SK-MEL-5 (cell line): ENCODE results near the gene NCL. TPM values are rescaled to one million over a fixed set of nuclear protein-coding genes. Genes with fewer than 3 reads are reported as not detected.

Experiments used
- DNase-seq: peaks from one replicate; pipeline ENCODE4 v3.0.0-alpha.2; 2016; ENCODE audit warnings: low read depth, low spot score
- in situ Hi-C: cut with HindIII; loops from 2 replicates; pipeline ENCODE4 v1.10.0; 2016; ENCODE audit warnings: low sequenced_read_pairs, high pct_unique_total_duplicates, low pct_unique_long_range_greater_than_20kb
- polyA plus RNA-seq, 2 experiments: library from polyadenylated mRNA; depleted of rRNA; stranded (reverse); fragments of >200 nt; gene quantifications; 2 replicates each; pipeline ENCODE4 v1.2.3, GENCODE V29; 2015
- total RNA-seq: library from RNA; depleted of rRNA; stranded (reverse); fragments of >200 nt; shearing (Covaris generic); gene quantifications from 2 replicates; pipeline ENCODE4 v1.2.3, GENCODE V29; 2014; rRNA removed

The NCL gene, protein sequence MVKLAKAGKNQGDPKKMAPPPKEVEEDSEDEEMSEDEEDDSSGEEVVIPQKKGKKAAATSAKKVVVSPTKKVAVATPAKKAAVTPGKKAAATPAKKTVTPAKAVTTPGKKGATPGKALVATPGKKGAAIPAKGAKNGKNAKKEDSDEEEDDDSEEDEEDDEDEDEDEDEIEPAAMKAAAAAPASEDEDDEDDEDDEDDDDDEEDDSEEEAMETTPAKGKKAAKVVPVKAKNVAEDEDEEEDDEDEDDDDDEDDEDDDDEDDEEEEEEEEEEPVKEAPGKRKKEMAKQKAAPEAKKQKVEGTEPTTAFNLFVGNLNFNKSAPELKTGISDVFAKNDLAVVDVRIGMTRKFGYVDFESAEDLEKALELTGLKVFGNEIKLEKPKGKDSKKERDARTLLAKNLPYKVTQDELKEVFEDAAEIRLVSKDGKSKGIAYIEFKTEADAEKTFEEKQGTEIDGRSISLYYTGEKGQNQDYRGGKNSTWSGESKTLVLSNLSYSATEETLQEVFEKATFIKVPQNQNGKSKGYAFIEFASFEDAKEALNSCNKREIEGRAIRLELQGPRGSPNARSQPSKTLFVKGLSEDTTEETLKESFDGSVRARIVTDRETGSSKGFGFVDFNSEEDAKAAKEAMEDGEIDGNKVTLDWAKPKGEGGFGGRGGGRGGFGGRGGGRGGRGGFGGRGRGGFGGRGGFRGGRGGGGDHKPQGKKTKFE
- 208 and 282 TPM in 2 replicates for total RNA-seq
- polyA plus RNA-seq (2015; cell fraction: cytosol; rRNA removed) = 488 and 557 TPM in 2 replicates
- 348 and 360 TPM in 2 replicates for polyA plus RNA-seq (2015; cell fraction: nucleus; rRNA removed)

DNA sequence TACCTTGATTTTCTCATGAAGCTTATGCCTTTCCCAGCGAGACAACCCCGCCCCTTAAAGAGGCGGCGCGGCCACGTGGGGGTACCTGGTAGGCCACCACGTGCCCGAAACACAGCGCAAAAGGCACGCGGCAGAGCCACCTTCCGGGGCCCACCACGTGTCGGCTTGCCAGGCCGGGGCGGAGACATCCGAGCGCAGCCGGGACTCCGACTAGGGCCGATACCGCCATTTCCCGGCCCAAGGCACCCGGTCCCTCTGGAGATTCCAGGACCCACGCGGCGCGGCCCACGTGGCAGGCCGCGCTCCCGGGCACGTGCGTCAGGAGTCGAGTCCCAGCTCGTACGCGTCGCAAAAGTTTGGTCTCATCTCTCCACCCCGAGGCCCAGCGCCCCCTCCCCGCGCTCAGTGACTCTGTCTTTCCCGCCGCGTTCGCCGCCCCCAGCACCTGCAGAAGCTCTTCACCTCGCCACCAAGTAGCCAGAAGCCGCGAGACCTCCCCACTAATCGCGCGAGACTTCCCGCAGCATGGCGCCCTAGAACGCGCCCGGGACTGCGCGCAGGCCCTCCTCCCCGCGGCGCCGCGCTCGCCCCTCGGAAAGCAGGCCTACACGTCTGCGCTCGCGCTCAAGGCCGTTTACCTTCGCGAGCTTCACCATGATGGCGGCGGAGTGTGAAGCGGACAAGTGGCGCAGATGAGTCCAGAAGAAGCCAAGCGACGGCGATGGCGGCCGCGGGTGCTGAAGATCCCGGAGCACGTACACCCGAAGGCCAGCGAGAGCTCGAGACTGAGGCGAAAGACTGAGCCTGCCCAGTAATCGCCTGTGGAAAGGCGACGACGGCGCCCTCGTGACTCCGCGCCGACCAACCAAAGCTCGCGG, at the start of gene NCL:
TSS of gene NCL (minus strand) at position 787 of the 878 bp plus-strand sequence. CDS start at position 656, 131 bp downstream.
- in situ Hi-C loops = no loop called here
- DNase-seq = peak; percentile 97

DNA sequence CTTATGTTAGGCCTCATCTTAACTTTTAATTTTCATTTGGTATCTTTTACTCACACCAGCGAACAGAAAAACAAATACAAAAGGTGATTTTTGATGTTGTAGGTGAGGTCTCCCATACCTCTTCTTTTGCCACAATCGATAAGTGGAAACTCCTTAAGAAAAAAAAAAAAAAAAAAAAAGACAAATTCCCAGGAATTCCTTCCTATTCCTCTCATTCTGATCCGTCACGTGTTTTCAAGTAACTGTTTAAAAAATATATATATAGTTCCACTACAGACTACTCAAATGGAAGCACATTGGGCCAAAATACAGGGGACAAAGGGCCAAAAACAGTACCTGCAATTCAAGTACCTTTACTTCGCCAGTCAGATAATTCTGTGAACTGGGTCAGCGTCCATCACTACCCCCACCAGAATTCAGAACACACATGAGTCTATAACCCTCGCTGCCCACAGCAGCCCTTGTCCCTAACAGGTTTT, 49.5 kb upstream of the NCL start:
- no peak for DNase-seq
- in situ Hi-C loops = no loop called here

DNA sequence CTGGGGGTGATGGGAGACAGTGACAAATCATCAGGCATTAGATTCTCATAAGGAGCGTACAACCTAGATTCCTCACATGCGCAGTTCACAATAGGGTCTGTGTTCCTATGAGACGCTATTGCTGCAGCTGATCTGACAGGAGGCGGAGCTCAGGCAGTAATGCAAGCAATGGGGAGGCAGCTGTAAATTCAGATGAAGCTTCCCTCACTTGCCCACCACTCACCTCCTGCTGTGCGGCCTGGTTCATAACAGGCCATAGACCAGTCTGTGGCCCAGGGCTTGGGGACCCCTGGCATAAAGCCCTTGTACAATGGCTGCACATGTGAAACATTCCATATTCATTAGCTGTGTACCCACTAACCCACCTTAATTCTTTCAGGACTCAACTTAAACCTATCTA, 47.9 kb upstream of the NCL start:
- in situ Hi-C loops = no loop called here
- peak; percentile 93 for DNase-seq

DNA sequence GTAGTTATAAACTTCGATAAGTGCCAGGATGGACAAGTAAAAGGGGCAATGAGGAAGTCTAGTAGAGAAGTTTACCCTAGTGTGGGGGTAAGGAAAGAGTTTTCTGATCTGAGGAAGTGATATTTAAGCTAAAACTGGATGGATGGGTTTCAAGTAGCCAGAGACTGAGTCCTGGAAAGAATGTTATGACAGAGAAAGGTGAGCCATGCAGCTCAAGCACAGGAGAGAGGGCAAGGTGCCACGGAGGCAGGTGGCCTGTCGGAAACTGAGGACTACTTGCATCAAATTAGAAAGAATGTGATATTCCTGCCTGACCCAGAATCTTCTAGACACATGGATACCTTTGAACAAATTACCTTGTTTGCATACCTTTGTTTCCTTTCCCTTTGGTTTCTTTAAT, 39.5 kb upstream of the NCL start:
- in situ Hi-C loops = no loop called here
- DNase-seq = no peak

DNA sequence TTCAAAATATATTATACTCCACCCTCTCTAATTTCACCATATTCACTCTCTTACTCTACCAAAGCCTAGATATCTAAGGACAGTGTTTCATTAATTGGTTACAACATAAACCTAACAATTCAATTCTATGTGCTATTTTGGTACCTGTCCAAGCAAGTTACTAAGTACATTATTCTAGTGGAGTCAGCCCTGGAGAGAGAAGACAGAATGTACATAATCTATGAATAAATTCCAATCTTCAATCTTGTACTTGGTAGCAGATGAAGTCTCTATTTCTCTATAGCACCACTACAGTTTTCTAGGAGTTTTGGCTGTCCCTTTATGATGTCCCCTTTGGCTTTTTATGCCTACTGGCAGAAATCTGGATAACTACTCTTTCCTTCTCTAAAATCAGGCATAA, 38.3 kb upstream of the NCL start:
- in situ Hi-C loops = no loop called here
- no peak for DNase-seq

DNA sequence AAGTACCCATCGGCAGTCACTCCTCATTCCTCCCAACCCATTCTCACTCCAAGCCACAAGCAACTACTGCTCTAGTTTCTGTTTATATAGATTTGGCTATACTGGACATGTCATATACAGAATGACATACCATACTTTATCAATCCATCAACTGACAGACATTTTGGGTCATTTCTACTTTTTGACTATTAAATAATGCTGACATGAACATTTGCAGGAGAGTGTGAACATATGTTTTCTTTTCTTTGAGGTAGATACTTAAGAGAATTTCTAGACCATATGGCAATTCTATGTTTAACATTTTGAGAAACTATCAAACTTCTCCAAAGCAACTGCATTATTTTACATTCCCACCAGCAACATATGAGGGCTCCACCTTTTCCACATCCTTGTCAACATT, 33.4 kb upstream of the NCL start:
- no peak for DNase-seq
- in situ Hi-C loops = no loop called here

DNA sequence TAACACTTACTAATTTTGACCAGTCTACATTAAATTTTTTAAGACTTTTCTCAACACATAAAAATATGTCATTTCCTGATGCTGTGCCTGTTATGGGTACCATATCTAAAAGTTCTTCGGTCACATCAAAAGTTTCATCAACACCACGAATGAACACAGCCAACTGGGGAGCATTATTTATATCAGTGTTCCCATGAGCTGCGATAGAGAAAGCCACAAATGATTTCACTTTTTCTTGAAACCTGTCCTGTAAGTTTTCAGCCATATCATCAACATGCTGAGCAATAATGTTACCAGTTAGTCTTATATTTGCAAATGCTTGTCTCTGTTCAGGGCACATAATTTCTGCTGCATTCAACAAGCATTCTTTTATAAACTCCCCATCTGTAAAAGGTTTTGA, 30.4 kb upstream of the NCL start:
- DNase-seq = no peak
- in situ Hi-C loops = no loop called here

DNA sequence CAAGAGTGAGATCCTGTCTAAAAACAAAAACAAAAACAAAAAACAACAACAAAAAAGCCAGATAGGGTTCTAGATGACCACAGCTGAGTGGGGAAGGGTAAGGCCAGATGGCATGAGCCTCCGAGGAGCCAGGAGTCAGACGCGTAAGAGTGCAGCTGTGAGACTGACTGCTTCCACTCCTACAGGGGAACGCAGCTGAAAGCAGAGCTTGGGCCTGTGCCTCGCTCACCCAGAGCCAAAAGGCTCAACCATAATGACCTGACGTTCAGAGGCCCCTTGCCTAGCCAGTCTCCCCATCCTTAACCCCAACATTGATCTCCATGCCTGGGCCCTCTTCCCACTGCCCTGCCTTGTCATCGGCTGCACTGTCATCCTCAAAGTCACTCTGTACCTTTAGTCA, 26.5 kb upstream of the NCL start:
- in situ Hi-C loops = no loop called here

DNA sequence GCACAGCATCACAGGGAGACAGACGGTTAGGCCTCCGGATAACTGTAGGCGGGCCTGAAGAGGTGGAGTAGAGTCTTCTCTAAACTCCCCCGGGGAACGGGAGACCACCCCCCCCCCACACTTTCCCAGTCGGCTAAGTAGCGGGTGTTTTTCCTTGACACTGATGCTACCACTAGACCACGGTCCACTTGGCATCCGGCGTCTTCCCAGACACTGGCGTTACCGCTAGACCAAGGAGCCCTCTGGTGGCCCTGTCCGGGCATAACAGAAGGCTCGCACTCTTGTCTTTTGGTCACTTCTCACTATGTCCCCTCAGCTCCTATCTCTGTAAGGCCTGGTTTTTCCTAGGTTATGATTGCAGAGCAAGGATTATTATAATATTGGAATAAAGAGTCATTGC, 25.7 kb upstream of the NCL start:
- DNase-seq = peak; percentile 42
- in situ Hi-C loops = no loop called here

More for the DNA sequence above, 26.5 kb upstream of the NCL start:
- DNase-seq = no peak

DNA sequence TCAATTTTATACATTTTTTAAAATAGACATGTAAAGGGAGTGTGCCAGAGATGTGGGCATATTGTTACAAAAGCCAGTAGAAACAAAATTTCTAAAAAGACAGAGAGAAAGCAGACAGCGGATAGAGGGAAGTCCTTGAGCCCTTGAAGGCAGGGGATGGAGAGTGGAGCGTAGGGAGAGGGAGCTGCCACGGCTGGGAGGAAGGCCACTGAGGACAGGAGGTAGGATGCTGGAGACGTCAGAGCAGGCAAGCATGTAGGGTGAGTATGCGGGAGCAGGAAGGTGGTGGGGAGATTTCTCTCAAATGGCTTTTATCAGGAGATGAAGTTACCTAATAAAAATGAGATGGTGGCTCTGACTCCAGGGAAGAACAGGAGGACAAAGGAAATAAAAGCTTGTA, 24.0 kb upstream of the NCL start:
- in situ Hi-C loops = no loop called here

DNA sequence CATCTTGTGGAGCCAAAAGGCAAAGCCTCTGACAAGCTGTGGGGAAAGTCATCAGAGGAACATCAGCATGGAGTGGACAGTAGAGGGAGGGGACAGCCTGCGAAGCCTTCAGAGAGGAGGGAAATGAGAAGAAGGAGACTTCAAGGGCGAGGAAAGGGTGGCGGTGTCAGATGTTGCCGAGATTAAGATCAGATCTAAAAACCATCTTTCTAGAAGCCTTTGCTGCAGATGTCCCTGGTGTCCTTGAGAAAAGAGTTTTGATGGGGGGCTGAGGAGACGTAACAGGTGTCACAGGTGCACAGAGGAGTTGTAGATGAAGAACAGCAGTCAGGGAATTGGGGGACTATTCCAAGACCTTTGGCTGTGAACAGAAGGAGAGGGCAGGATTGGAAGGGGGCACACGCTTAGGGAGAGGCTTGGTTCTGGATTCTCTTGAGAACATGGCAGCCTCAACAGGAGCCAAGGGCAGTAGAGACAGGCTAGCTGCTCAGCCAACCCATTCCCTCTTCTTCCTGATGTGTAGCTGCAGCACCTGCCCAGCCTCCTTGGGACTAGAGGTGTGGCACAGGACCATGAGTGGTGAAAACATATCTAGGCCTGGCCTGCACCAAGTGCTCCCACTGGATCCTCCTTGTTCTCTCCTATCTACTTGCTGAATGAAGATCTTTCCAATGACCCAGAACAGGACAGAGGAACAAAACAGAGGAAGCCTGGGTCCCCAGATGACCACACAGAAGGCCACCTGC, 22.7 kb upstream of the NCL start:
- in situ Hi-C loops = no loop called here
- no peak for DNase-seq

More for the DNA sequence above, 24.0 kb upstream of the NCL start:
- DNase-seq = no peak

DNA sequence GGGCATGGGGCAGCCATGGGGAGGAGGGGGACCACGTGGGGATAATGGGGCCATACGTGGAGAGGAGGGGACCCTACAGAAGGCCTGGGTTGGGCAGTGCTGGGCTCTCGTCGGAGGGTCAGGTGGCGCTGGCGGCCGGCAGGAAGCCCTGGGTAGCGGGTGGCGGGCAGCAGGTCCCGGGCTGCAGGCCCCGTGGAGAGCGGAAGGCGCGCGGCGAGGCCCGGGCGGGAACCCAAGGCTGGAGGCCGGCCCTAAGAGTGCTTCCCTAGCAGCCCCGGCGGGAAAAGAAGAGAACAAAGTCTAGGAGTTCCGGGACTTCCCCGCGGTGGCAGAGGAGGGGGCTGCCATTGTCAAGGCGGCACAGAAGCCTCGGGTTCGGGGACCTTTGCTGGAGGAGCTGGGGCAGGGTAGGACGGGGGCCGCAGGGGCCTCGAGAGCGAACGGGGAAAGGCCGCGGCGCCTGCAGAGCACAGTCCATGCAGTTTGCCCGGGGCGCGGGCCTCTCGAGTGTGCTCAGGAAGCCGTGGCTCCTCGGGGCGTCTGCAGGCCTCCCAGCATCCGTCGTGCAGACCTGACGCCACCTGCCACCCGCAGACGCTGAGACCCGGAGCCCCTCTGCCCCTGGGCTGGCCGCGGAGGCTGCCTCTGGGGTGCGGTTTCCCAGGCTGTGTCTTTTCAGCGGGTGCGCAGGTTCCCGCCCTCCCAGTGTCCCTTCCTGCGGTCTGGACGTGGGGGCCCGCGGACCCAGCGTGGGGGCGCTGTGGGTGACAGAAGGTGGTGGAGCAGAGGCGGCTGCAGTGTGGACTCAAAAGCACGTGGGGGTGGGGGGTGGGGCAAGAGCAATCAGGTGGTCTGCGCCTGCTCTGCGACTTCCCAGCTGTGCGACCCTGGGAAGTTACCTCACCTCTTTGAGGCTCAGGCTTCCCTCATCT, 19.4 kb upstream of the NCL start:
- DNase-seq = no peak

DNA sequence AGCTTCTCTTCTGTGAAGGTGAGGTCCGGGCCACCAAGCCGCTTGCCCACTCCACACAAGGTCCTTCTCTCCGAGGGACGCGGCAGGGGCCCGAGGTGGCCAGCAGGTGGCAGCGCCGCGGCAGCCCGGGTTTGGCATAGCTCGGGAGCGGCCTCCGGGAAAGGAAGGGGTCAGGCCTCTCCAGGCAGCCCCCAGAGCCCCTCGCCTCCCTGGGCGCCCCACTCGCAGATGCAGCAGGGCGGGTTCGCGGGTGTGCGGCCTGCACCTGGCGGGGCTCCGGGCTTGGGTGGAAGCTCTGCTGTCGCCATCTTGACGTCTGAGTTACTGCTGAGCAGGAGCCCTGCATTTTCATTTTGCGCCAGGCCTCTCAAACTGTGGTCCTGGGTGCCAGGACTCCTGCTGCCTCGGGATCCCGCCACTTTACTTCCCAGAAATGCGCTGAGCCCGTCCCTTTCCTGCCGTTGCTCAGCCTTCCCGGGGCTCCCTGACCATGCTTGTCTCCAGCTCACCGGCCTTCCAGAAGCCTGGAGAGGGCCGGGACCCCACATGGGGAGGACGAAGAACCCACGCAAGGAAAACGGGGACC, 18.6 kb upstream of the NCL start:
- DNase-seq = peak; percentile 63
- in situ Hi-C loops = no loop called here

More for the DNA sequence above, 19.4 kb upstream of the NCL start:
- in situ Hi-C loops = no loop called here

DNA sequence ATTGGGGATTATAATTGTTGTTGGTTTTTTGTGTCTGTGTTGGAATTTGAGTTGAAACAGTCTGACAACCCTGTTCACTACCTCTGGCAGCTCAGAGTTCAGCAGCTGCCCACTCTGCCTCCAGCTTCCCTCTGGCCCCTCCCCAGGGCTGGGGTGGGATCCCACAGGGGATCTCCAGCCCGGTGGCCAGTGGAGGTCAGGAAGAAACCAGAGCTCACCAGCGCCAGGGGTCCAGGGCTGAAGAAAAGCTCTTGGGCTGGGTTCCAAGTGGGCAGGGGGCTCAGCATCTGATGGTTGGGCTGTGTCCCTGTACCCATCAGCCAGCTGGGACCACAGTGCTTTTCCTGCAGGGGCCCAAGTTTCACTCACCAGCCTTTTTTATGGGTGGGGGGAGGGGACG, 16.5 kb upstream of the NCL start:
- in situ Hi-C loops = no loop called here
- no peak for DNase-seq

DNA sequence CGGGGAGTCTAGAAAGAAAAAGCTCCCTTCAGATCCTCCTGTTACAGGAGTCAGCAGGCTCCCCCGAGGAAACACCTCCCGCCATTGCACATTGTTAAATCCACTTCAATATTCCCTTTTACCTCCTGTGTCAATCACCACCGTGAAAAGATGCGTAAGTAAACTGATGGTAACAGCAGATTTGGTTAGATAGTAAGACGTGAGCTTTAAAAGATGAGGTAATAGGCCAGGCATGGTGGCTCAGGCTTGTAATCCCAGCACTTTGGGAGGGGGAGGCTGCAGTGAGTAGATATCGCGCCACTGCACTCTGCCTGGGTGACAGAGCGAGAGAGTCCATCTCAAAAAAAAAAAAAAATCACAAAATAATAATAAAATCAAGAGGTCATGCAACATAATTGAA, 15.2 kb upstream of the NCL start:
- in situ Hi-C loops = no loop called here
- no peak for DNase-seq

DNA sequence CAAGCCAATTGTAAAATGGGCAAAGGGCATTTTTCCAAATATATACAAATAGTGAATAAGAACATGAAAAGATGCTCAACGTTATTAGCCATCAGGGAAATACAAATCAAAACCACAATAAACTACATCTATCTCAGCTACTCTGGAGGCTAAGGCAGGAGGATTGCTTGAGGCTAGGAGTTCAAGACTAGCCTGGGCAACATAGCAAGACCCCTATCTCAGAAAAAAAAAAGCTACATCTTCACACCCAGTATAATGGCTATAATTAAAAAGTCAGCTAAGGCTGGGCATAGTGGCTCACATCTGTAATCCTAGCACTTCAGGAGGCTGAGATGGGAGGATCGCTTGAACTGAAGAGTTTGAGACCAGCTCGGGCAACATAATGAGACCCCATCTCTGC, 12.6 kb upstream of the NCL start:
- DNase-seq = no peak
- in situ Hi-C loops = no loop called here
